Fibroblast of lung (primary cell): Measurements from ENCODE around the gene NT5C3B.

ENCODE experiments used
- CTCF ChIP-seq, 2 donors: IDR thresholded peaks in 1 of 2; conservative IDR thresholded peaks in 1 of 2; 1 replicate in 1 of 2; 2 replicates in 1 of 2; pipeline ENCODE4 v1.5.1; 2011 to 2012; ENCODE audit warnings: low read length in 2 of 2, control low read depth in 1 of 2, inconsistent platforms in 1 of 2, low read depth in 1 of 2, mild to moderate bottlenecking in 1 of 2
- EZH2 ChIP-seq: IDR thresholded peaks from 2 replicates; pipeline ENCODE4 v1.5.1; 2012; ENCODE audit warnings: low read length, control low read depth, mild to moderate bottlenecking; ENCODE audit errors: missing control alignments

DNA sequence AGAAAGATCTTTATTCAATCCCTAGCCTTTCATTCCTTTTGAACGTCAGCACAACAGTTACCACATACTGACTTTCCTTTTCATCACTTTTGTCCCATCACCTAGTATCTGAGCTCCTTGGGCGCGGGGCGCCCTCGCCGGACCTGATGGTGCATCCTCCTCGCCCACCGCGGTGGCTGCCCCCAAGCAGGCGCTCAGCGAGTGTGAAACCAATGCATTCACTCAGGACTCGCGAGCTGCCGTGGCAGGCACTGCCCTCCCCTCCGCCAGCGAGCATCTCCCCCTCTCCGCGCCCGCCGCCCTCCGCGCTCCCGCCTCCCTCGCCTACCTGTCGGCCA lies 28.4 kb upstream of the NT5C3B start:
- TF ChIP-seq CTCF (conservative IDR thresholded peaks at IDR 0.05 in 1 of 2, IDR thresholded peaks at IDR 0.05 in 1 of 2; ENCODE audit: low read depth in 1 of 2, low read length in 2 of 2): no peak
- no peak for TF ChIP-seq EZH2
